Measurements from ENCODE around the gene SPTLC3.

GRCh38 chr20:12984863-12985262 is 23.9 kb upstream of the SPTLC3 start:
- TF ChIP-seq CTCF (IDR thresholded peaks at IDR 0.05) (no peak), POLR2A (IDR thresholded peaks at IDR 0.05) (no peak)
